Heart left ventricle (tissue), 13 donors: Measurements from ENCODE around the gene MCC.

ENCODE experiments used
- CTCF ChIP-seq, 12 donors: fragments of 200-600 bp; sonication (generic) in 4 of 12; IDR thresholded peaks; one replicate each; pipeline versions ENCODE4 v1.5.0 to v1.8.0; 2018 to 2022; ENCODE audit warnings: antibody characterized with exemption in 12 of 12, mild to moderate bottlenecking in 5 of 12
- POLR2A ChIP-seq, 2 donors: fragments of 450-650 bp; IDR thresholded peaks; one replicate each; pipeline ENCODE4 v1.6.1; 2017; ENCODE audit warnings: antibody characterized with exemption in 2 of 2, mild to moderate bottlenecking in 2 of 2, moderate library complexity in 2 of 2
- donor health status: ischemic (EF 13 %, LVEDD 7.1; RV severe dilation, severe dysfunction).
- donor health status: DM: no; HTN: yes; CAD: no.
- donor health status: DM: no; HTN: no; CAD: no.
- donor health status: ischemic (EF 25% LVEDD 6.9; RV normal size, moderate dysfunction).
- donor health status: ischemic (EF 25% LVEDD 5.7; RV mildly dilated, moderate dysfunction).
- donor health status: ischemic (EF 35%, LVEDD 5.7; RV mildly dilated, moderate dysfunction).
- donor health status: nonischemic (EF 11% LVEDD 7.7; RV severe dilation, severe dysfunction).
- donor health status: DM: yes; HTN: yes; CAD: no.
- donor health status: PGD.
- donor health status: ischemic (EF 29% LVEDD 5.4; RV normal size, mild dysfunction).
- donor health status: nonischemic (EF 23%, LVEDD 6.1; RV moderate dilation, normal function).

DNA sequence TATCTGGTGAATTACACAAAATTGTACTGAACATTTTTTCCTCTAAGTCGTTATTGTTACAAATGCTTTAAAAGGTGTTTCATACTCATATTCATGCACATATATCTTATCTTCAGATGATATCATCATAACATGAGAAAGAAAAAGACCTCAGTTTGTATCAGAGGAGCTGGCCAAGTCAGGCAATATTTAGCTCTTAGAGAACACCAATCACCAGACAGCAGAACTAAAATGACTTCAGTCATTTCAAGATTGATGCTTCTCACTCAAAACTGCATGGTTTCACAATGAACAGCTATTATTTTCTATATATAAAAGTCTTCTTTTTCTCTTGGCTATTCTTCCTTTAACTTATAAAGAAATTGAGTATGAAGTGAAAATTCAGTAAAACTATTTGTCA lies 98.0 kb downstream of the MCC start:
- TF ChIP-seq CTCF (IDR thresholded peaks at IDR 0.05): no peak
- no peak for TF ChIP-seq POLR2A (IDR thresholded peaks at IDR 0.05)
